BLaER1 treated with 17β-estradiol and CSF1 and Interleukin-3, amounts not matched to agents 10 nM and 100 nM (cell line): ENCODE data around the gene TEN1.
A peak's percentile ranks its signal among the peaks of the same experiment; 100 is the strongest.
"Not testable (repeated sequence)": the region's sequence is repeated elsewhere in the genome, so short reads cannot be mapped to it uniquely, and the experiment has no call there.

Experiments used
- H3K27ac ChIP-seq, 11 experiments: shearing (Covaris generic); formaldehyde crosslinking; 2 replicates each; pipeline ENCODE4 v1.8.1; 2022
- H3K27me3 ChIP-seq, 11 experiments: shearing (Covaris generic); formaldehyde crosslinking; 2 replicates each; pipeline ENCODE4 v1.8.1; 2022
- H3K36me3 ChIP-seq, 11 experiments: shearing (Covaris generic); formaldehyde crosslinking; 2 replicates each; pipeline ENCODE4 v1.8.1; 2022
- H3K4me1 ChIP-seq, 10 experiments: shearing (Covaris generic); formaldehyde crosslinking; 2 replicates each; pipeline ENCODE4 v1.8.1; 2022
- H3K4me2 ChIP-seq, 11 experiments: shearing (Covaris generic); formaldehyde crosslinking; 2 replicates each; pipeline ENCODE4 v1.8.1; 2022
- H3K4me3 ChIP-seq, 10 experiments: shearing (Covaris generic); formaldehyde crosslinking; 2 replicates each; pipeline ENCODE4 v1.8.1; 2022
- H3K9ac ChIP-seq, 11 experiments: shearing (Covaris generic); formaldehyde crosslinking; 2 replicates each; pipeline ENCODE4 v1.8.1; 2022
- H3K9me3 ChIP-seq, 11 experiments: shearing (Covaris generic); formaldehyde crosslinking; replicated peaks in 1 of 11; 2 replicates each; pipeline ENCODE4 v1.8.1; 2022
- H4K20me1 ChIP-seq, 11 experiments: shearing (Covaris generic); formaldehyde crosslinking; 2 replicates each; pipeline ENCODE4 v1.8.1; 2022
- Cebpa-rat ChIP-seq, 11 experiments: shearing (Covaris generic); IDR thresholded peaks; 2 replicates each; pipeline ENCODE4 v1.8.1; 2022

The TEN1 gene

DNA sequence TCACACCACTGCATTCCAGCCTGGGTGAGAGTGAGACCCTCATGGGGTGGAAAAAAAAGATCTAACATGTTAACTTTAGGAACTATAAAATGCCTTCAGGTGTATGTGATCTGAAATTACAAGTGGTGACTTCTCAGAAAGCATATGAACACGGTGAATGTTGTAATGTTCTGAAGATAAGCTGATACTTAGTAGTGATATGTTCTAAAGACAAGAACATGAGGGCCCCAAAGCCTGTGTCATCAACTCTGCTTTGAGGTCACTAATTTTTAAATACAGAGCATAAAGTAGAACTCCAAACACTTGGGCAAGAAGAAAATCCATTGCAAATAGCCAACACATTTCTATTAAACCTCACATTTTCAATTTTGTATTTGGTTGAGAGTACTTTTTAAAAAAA lies 35.5 kb upstream of the TEN1 start:
- Histone ChIP-seq H3K27me3 (no peaks in the 10 kb centered on the region), H3K9ac (no peak overlapping the region), H4K20me1 (no peaks in the 10 kb centered on the region; a peak in 1 of 22 replicates), H3K4me1 (peaks cover 13 to 20% (median 18%) of the 10 kb centered on the region in 10 experiments), H3K36me3 (peaks cover 32 to 58% (median 46%) of the 10 kb centered on the region in 11 experiments), H3K27ac (no peak overlapping the region), H3K9me3 (no peaks in the 10 kb centered on the region), H3K4me3 (no peak overlapping the region), H3K4me2 (no peak overlapping the region)
- no peak for TF ChIP-seq Cebpa-rat (IDR thresholded peaks at IDR 0.05)

- no peak for TF ChIP-seq Cebpa-rat (IDR thresholded peaks at IDR 0.05)
- peaks cover 10 to 22% (median 13%) of the 10 kb centered on the region in 10 experiments for H3K4me1 ChIP-seq
- peaks cover 49 to 75% (median 63%) of the 10 kb centered on the region in 11 experiments for H3K36me3 ChIP-seq
Observed at GRCh38 chr17:75945211-75945610, 33.8 kb upstream of the TEN1 start.

DNA sequence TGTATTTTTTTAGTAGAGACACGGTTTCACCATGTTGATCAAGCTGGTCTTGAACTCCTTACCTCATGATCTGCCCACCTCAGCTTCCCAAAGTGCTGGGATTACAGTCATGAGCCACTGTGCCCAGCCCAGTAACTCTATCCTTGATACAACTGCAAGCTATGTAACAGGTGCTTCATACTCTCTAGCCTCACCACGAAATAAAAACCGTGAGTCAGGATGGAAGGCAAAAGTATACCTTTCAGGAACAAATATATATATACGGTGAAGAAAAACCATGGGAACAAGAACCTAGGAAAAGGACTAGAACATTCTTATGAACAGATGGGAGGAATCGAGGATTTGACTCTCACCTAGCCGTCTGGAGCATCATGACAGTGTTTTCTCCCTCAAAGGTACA lies 28.6 kb upstream of the TEN1 start:
- Histone ChIP-seq H3K36me3 (peaks cover 87 to 100% (median 99%) of the 10 kb centered on the region in 11 experiments), H3K4me2 (peak overlapping the region in 7 of 11 experiments; percentile 30 to 79 (median 72); a peak in 13 of 22 replicates), H3K9me3 (no peaks in the 10 kb centered on the region), H3K4me1 (peaks cover 0 to 48% (median 33%) of the 10 kb centered on the region in 10 experiments; a peak in 13 of 20 replicates), H3K9ac (peak overlapping the region in 1 of 11 experiments; percentile 32; a peak in 1 of 22 replicates), H4K20me1 (peaks cover 0 to 6% (median 0%) of the 10 kb centered on the region in 11 experiments; a peak in 3 of 22 replicates), H3K27me3 (no peaks in the 10 kb centered on the region), H3K27ac (no peak overlapping the region), H3K4me3 (no peak overlapping the region)
- TF ChIP-seq Cebpa-rat (IDR thresholded peaks at IDR 0.05): no peak

More at GRCh38 chr17:75945211-75945610, 33.8 kb upstream of the TEN1 start:
- no peaks in the 10 kb centered on the region; a peak in 1 of 22 replicates for H4K20me1 ChIP-seq
- H3K9ac ChIP-seq: no peak overlapping the region
- H3K27me3 ChIP-seq: no peaks in the 10 kb centered on the region
- no peak overlapping the region for H3K4me3 ChIP-seq
- no peaks in the 10 kb centered on the region for H3K9me3 ChIP-seq
- no peak overlapping the region for H3K4me2 ChIP-seq
- H3K27ac ChIP-seq: no peak overlapping the region

DNA sequence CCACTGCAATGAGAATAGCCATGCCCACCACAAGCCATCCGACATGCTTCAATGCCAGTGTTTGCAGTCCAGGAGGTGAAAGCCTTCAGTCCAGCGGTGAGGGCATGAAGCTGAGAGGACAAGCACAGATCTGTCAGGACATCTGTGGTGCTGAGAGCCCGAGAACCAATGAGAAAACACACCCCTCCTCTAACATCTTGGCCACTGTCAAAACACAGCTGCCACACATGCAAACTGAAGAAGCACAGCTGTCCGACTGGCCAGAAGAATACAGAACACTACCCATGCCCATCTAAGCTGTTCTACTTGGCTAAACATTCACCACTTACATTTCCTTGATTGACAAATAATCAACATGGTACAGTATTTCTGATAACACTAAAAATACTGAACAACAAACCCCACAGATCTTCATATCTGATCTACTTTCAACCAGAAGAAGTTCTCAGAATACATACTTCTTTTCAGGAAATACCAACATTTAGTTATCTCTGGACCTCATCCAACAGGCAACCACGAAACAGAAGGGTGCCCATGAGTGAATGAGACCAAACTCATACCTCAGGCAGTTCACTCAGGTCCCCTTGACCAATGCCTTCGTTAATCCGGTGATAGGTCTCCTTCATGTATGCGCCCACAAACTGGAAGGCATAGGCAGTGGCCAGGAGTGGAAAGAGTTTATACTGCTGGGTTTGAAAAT lies 28.0 kb upstream of the TEN1 start:
- Histone ChIP-seq H3K4me1 (peaks cover 0 to 48% (median 33%) of the 10 kb centered on the region in 10 experiments; a peak in 13 of 20 replicates), H4K20me1 (peaks cover 0 to 6% (median 0%) of the 10 kb centered on the region in 11 experiments; a peak in 3 of 22 replicates), H3K27me3 (no peaks in the 10 kb centered on the region), H3K9ac (peak overlapping the region in 4 of 11 experiments; percentile 32 to 50 (median 32); a peak in 3 of 22 replicates), H3K27ac (peak overlapping the region in 2 of 11 experiments; percentile 37 to 51; a peak in 3 of 22 replicates), H3K9me3 (no peaks in the 10 kb centered on the region), H3K4me3 (no peak overlapping the region), H3K36me3 (peaks cover 90 to 100% (median 99%) of the 10 kb centered on the region in 11 experiments), H3K4me2 (peak overlapping the region in 8 of 11 experiments; percentile 13 to 79 (median 66); a peak in 15 of 22 replicates)
- no peak for TF ChIP-seq Cebpa-rat (IDR thresholded peaks at IDR 0.05)

DNA sequence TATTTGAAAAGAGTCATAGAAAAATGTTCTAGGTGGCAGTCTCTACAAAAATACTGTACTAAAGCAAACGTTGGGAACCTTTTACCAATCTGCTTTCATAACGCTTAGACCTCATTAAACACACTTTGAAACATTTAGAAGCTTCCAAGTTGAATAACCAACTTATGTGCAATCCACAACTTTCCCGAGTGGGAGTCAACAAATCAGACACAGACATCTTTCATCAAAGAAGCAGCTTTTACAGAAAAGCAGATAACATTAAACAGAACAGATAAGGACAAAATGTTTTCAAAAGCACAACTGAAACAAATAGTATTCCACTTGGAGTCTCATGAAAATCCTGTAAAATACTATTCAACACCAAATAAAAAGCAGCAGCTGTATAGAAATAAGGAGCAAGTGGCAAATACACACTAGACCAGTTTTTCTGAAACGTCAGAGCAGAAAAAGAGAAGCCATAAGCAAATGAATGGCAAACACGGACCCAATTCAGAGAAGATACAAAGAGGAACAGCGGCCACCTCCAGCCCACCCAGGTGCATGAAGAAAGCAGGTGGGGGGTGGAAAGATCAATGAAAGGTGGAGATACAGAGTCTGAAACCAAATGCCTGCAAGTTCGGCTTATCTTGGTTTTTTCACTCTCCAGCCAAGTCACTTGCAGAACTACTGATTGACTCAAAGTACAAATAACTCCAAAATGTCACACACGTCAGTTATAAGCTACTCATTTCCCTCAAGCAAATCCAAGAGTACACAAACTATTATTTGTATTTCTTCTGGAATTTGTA lies 19.8 kb upstream of the TEN1 start:
- no peak overlapping the region for H3K4me2 ChIP-seq
- H3K27ac ChIP-seq: no peak overlapping the region
- peaks cover 10 to 17% (median 13%) of the 10 kb centered on the region in 10 experiments for H3K4me1 ChIP-seq
- H3K4me3 ChIP-seq: no peak overlapping the region
- H4K20me1 ChIP-seq: peaks cover 0 to 44% (median 16%) of the 10 kb centered on the region in 11 experiments; a peak in 13 of 22 replicates
- peaks cover 44 to 87% (median 57%) of the 10 kb centered on the region in 11 experiments for H3K36me3 ChIP-seq
- no peaks in the 10 kb centered on the region for H3K9me3 ChIP-seq
- H3K9ac ChIP-seq: no peak overlapping the region
- no peaks in the 10 kb centered on the region for H3K27me3 ChIP-seq
- TF ChIP-seq Cebpa-rat (IDR thresholded peaks at IDR 0.05): no peak

DNA sequence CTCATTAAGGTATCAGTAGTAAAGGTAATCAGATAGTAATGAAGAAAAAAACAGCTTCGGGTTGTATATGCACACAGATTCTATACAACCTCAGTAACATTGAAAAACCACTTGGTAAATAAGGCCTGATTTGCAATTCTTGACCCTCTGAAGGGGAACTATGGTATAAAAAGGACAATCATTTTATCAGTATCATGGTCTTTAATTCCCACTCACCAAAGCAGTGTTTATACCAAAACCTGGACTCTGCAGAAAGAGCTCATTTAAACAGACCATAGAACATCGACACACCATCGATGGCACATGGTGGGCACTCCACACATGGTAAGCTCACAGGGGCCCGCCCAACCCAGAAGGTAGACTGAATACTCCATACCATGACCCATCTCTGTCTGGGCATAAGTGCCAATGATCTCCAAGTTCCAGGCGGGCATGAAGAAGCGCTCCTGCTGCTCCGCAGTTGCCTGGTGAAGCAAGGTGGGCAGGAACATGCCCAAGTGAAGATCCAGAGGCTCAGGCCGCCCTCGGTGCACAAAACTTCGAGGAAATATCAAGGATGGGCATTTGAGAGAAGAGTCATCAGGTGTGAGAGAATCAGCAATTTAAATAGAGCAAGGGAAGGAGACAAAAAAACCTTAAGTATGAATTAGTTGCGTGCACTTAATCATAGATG lies 19.1 kb upstream of the TEN1 start:
- Histone ChIP-seq H3K27me3 (no peaks in the 10 kb centered on the region), H3K9me3 (peaks cover 0 to 4% (median 0%) of the 10 kb centered on the region in 11 experiments; a peak in 1 of 22 replicates), H3K36me3 (peaks cover 38 to 86% (median 55%) of the 10 kb centered on the region in 11 experiments), H3K4me1 (peaks cover 12 to 18% (median 15%) of the 10 kb centered on the region in 10 experiments), H3K9ac (no peak overlapping the region), H3K4me3 (no peak overlapping the region), H3K4me2 (no peak overlapping the region), H3K27ac (no peak overlapping the region), H4K20me1 (peaks cover 0 to 44% (median 16%) of the 10 kb centered on the region in 11 experiments; a peak in 13 of 22 replicates)
- no peak for TF ChIP-seq Cebpa-rat (IDR thresholded peaks at IDR 0.05)

DNA sequence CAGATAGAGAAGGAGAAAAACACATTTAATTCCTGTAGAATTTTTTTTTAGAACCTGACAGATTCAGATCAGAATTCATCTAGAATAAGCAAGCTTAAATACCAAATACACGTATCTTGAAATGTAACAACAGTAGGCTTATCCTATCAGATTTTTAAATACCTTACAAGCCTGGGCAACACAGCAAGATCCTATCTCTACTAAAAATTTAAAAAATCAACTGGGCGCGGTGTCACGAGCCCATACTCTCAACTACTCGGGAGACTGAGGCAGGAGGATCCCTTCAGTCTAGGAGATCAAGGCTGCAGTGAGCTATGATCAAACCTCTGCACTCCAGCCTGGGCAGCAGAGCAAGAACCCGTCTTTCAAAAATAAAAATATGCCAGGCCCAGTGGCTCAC lies 13.6 kb upstream of the TEN1 start:
- Histone ChIP-seq H3K9ac (no peak overlapping the region), H4K20me1 (peaks cover 0 to 26% (median 5%) of the 10 kb centered on the region in 11 experiments; a peak in 11 of 22 replicates), H3K36me3 (peaks cover 10 to 69% (median 43%) of the 10 kb centered on the region in 11 experiments; a peak in 21 of 22 replicates), H3K27me3 (no peaks in the 10 kb centered on the region), H3K4me3 (no peak overlapping the region), H3K4me1 (peaks cover 28 to 35% (median 32%) of the 10 kb centered on the region in 10 experiments), H3K4me2 (no peak overlapping the region), H3K9me3 (peaks cover 0 to 6% (median 0%) of the 10 kb centered on the region in 11 experiments; a peak in 1 of 22 replicates), H3K27ac (no peak overlapping the region)
- TF ChIP-seq Cebpa-rat (IDR thresholded peaks at IDR 0.05): no peak

- Histone ChIP-seq H3K27ac (peak overlapping the region in 9 of 11 experiments; percentile 49 to 88 (median 81); a peak in 18 of 22 replicates), H3K9ac (peak overlapping the region in 3 of 11 experiments; percentile 14 to 70 (median 62); a peak in 5 of 22 replicates), H3K4me2 (peak overlapping the region; percentile 50 to 89 (median 80); a peak in 18 of 22 replicates), H3K36me3 (peaks cover 23 to 87% (median 64%) of the 10 kb centered on the region in 11 experiments), H3K4me1 (peaks cover 18 to 48% (median 40%) of the 10 kb centered on the region in 10 experiments)
- not testable (repeated sequence) for H4K20me1 ChIP-seq, H3K4me3 ChIP-seq, H3K9me3 ChIP-seq, H3K27me3 ChIP-seq
Observed at GRCh38 chr17:75969044-75969443, 10.0 kb upstream of the TEN1 start.
